K562 (cell line): ENCODE results near the gene ANK3.

Experiments used
- EGR1 ChIP-seq: fragments of 450-650 bp; conservative IDR thresholded peaks from 2 replicates; pipeline ENCODE4 v1.6.1; 2017; ENCODE audit warnings: mild to moderate bottlenecking
- HCFC1 ChIP-seq: IDR thresholded peaks from 2 replicates; pipeline ENCODE4 v1.6.1; 2012; ENCODE audit warnings: low read depth, low read length, improper control_type of control experiment
- RAD51 ChIP-seq: fragments of 450-650 bp; IDR thresholded peaks from 2 replicates; pipeline ENCODE4 v1.7.1; 2016; ENCODE audit warnings: low read depth, mild to moderate bottlenecking, borderline replicate concordance
- RBM22 ChIP-seq: fragments of 200-400 bp; formaldehyde crosslinking; IDR thresholded peaks from 2 replicates; pipeline ENCODE4 v1.6.1; 2018; ENCODE audit warnings: low read length, low read depth; ENCODE audit not compliant: poor library complexity, severe bottlenecking
- SMAD3 ChIP-seq: fragments of 450-650 bp; formaldehyde crosslinking; conservative IDR thresholded peaks from 2 replicates; pipeline ENCODE4 v1.4.0; 2020; ENCODE audit warnings: mild to moderate bottlenecking
- ZBTB34 ChIP-seq: fragments of 250-450 bp; sonication (Bioruptor Pico); IDR thresholded peaks from 2 replicates; pipeline ENCODE4 v1.8.0; 2021; ENCODE audit warnings: mild to moderate bottlenecking, moderate library complexity
- ZSCAN32 ChIP-seq: fragments of 450-650 bp; formaldehyde crosslinking; IDR thresholded peaks from 2 replicates; pipeline ENCODE4 v1.4.0; 2020; ENCODE audit warnings: mild to moderate bottlenecking, moderate library complexity
- TF ChIP-seq, protein P1 (sequence below): fragments of 450-650 bp; conservative IDR thresholded peaks from 2 replicates; pipeline ENCODE4 v1.6.1; 2016; ENCODE audit warnings: missing genetic modification characterization, low read depth, mild to moderate bottlenecking, control low read depth, missing compliant biosample characterization

GRCh38 chr10:60299390-60299778 is 90.3 kb downstream of the ANK3 start:
- TF ChIP-seq, protein P1, sequence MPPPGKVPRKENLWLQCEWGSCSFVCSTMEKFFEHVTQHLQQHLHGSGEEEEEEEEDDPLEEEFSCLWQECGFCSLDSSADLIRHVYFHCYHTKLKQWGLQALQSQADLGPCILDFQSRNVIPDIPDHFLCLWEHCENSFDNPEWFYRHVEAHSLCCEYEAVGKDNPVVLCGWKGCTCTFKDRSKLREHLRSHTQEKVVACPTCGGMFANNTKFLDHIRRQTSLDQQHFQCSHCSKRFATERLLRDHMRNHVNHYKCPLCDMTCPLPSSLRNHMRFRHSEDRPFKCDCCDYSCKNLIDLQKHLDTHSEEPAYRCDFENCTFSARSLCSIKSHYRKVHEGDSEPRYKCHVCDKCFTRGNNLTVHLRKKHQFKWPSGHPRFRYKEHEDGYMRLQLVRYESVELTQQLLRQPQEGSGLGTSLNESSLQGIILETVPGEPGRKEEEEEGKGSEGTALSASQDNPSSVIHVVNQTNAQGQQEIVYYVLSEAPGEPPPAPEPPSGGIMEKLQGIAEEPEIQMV (tag): no peak
- TF ChIP-seq SMAD3 (CRISPR knock-in tag): no peak
- TF ChIP-seq RAD51: peak; percentile 86
- no peak for TF ChIP-seq EGR1
- TF ChIP-seq ZSCAN32 (CRISPR knock-in tag): no peak
- no peak for TF ChIP-seq RBM22
- TF ChIP-seq ZBTB34 (CRISPR knock-in tag): no peak
- no peak for TF ChIP-seq HCFC1
